HCT116 (cell line): ENCODE measurements around the gene SLC22A15. TPM values are rescaled to one million over a fixed set of nuclear protein-coding genes. Genes with fewer than 3 reads are reported as not detected.

Experiments
- ATAC-seq: fragments of 200-7000 bp; cut with Tn5 transposase; 2 replicates; pipeline ENCODE4 v1.9.1; 2020; ENCODE audit warnings: mild to moderate bottlenecking, moderate library complexity
- BruUV-seq: library from RNA; stranded (reverse); fragments of 400-500 nt; replicated peaks from 2 replicates; lab custom pipeline; 2021; lab: Mats Ljungman, UMichigan
- CTCF ChIA-PET: fragments of 300-600 bp; sonication (Branson Sonifier 250); formaldehyde crosslinking; loops from one replicate; lab custom pipeline; 2021; ENCODE audit warnings: antibody characterized with exemption; lab: Charles Lee
- POLR2A ChIA-PET: fragments of 300-600, 350-600 bp; sonication (Branson Sonifier 250); formaldehyde crosslinking; loops from one replicate; lab custom pipeline; 2021; ENCODE audit warnings: antibody characterized with exemption; lab: Charles Lee
- RAD21 ChIA-PET, 2 experiments: fragments of 300-600 bp; sonication (Branson Sonifier 250); formaldehyde crosslinking; loops; one replicate each; lab custom pipeline; 2023; ENCODE audit warnings: low total read pairs in 2 of 2; ENCODE audit not compliant: uncharacterized antibody in 2 of 2, unreplicated experiment in 2 of 2, low non-redundant PET in 1 of 2; lab: Charles Lee
- DNase-seq: peaks from one replicate; pipeline ENCODE4 v3.0.0-alpha.2; 2010; ENCODE audit warnings: low read depth, low spot score
- H2AFZ ChIP-seq: fragments of 200-600 bp; shearing (Covaris generic), sonication (generic); 2 replicates; pipeline ENCODE4 v1.6.1; 2017; ENCODE audit warnings: low read depth, mixed run types, mixed read lengths, antibody characterized with exemption, low read length; ENCODE audit not compliant: poor library complexity, severe bottlenecking
- H3K27ac ChIP-seq: 2 replicates; pipeline ENCODE4 v1.5.1; 2012; ENCODE audit warnings: low read depth, low read length
- H3K27me3 ChIP-seq: fragments of 200-600 bp; sonication (generic); 2 replicates; pipeline ENCODE4 v1.6.1; 2016; ENCODE audit warnings: mixed run types, low read length, mixed read lengths; ENCODE audit not compliant: insufficient read depth
- H3K36me3 ChIP-seq, 2 experiments: fragments of 200-500 bp in 1 of 2; fragments of 200-600 bp in 1 of 2; sonication (Bioruptor generic) in 1 of 2; sonication (generic) in 1 of 2; 2 replicates each; pipeline versions ENCODE4 v1.5.1 to v1.6.1; 2014 to 2016; ENCODE audit warnings: low read length in 2 of 2, inconsistent platforms in 1 of 2, mixed read lengths in 1 of 2, mixed run types in 1 of 2; ENCODE audit not compliant: insufficient read depth in 2 of 2, control insufficient read depth in 1 of 2
- H3K4me1 ChIP-seq, 2 experiments: fragments of 200-600 bp in 1 of 2; sonication (generic) in 1 of 2; 2 replicates each; pipeline versions ENCODE4 v1.5.1 to v1.6.1; 2012 to 2017; ENCODE audit warnings: low read length in 2 of 2, inconsistent platforms in 1 of 2, mild to moderate bottlenecking in 1 of 2, mixed read lengths in 1 of 2, mixed run types in 1 of 2, moderate library complexity in 1 of 2; ENCODE audit not compliant: insufficient read depth in 2 of 2, control insufficient read depth in 1 of 2
- H3K4me2 ChIP-seq: fragments of 200-600 bp; sonication (generic); 2 replicates; pipeline ENCODE4 v1.6.1; 2017; ENCODE audit warnings: mixed run types, low read length, mixed read lengths
- H3K4me3 ChIP-seq, 2 experiments: fragments of 200-600 bp in 1 of 2; sonication (generic) in 1 of 2; replicated peaks in 1 of 2; 2 replicates each; pipeline ENCODE4 v1.5.1; 2011 to 2016; ENCODE audit warnings: low read length in 2 of 2, control low read depth in 1 of 2, low read depth in 1 of 2, mild to moderate bottlenecking in 1 of 2, mixed read lengths in 1 of 2, mixed run types in 1 of 2
- H3K79me2 ChIP-seq: fragments of 200-600 bp; sonication (generic); 2 replicates; pipeline ENCODE4 v1.6.1; 2017; ENCODE audit warnings: mild to moderate bottlenecking, mixed run types, low read length, moderate library complexity, mixed read lengths; ENCODE audit not compliant: insufficient read depth
- H3K9ac ChIP-seq: fragments of 200-600 bp; sonication (generic); 2 replicates; pipeline ENCODE4 v1.6.1; 2016; ENCODE audit warnings: low read length, mixed read lengths
- H3K9me2 ChIP-seq: fragments of 200-600 bp; sonication (generic), shearing (Covaris generic); 2 replicates; pipeline ENCODE4 v1.6.1; 2017; ENCODE audit warnings: mixed run types, mild to moderate bottlenecking, moderate library complexity; ENCODE audit not compliant: insufficient read depth
- H3K9me3 ChIP-seq, 2 experiments: fragments of 200-500 bp in 1 of 2; fragments of 200-600 bp in 1 of 2; sonication (Bioruptor generic) in 1 of 2; sonication (generic) in 1 of 2; 2 replicates each; pipeline ENCODE4 v1.6.1; 2014 to 2017; ENCODE audit warnings: low read length in 2 of 2, mixed read lengths in 2 of 2, inconsistent platforms in 1 of 2, low read depth in 1 of 2, mild to moderate bottlenecking in 1 of 2, mixed run types in 1 of 2, moderate library complexity in 1 of 2; ENCODE audit not compliant: control insufficient read depth in 1 of 2, insufficient read depth in 1 of 2
- H4K20me1 ChIP-seq: fragments of 200-600 bp; sonication (generic), shearing (Covaris generic); 2 replicates; pipeline ENCODE4 v1.6.1; 2017; ENCODE audit warnings: mixed run types, mild to moderate bottlenecking, moderate library complexity; ENCODE audit not compliant: insufficient read depth
- CEBPB ChIP-seq: IDR thresholded peaks from 2 replicates; pipeline ENCODE4 v1.6.1; 2012; ENCODE audit warnings: low read depth
- EGR1 ChIP-seq: IDR thresholded peaks from 2 replicates; pipeline ENCODE4 v1.6.1; 2012; ENCODE audit warnings: low read depth
- ELF1 ChIP-seq: IDR thresholded peaks from 2 replicates; pipeline ENCODE4 v1.6.1; 2012; ENCODE audit warnings: low read depth, borderline replicate concordance
- EZH2 ChIP-seq: fragments of 200-600 bp; sonication (generic); IDR thresholded peaks from 2 replicates; pipeline ENCODE4 v1.6.1; 2017; ENCODE audit warnings: antibody characterized with exemption, mixed run types
- FOSL1 ChIP-seq: IDR thresholded peaks from 2 replicates; pipeline ENCODE4 v1.6.1; 2012; ENCODE audit warnings: low read depth
- JUND ChIP-seq: IDR thresholded peaks from 2 replicates; pipeline ENCODE4 v1.6.1; 2012
- POLR2A ChIP-seq: IDR thresholded peaks from 2 replicates; pipeline ENCODE4 v1.7.0; 2011; ENCODE audit warnings: borderline replicate concordance; ENCODE audit not compliant: insufficient read depth, insufficient read length; ENCODE audit errors: extremely low read depth
- POLR2AphosphoS5 ChIP-seq: IDR thresholded peaks from 2 replicates; pipeline ENCODE4 v1.6.1; 2011; ENCODE audit warnings: mild to moderate bottlenecking, low read depth, low read length, moderate library complexity
- SIN3A ChIP-seq: IDR thresholded peaks from 2 replicates; pipeline ENCODE4 v1.6.1; 2012; ENCODE audit warnings: low read depth
- SP1 ChIP-seq: IDR thresholded peaks from 2 replicates; pipeline ENCODE4 v1.6.1; 2012; ENCODE audit warnings: low read depth
- YY1 ChIP-seq: IDR thresholded peaks from 2 replicates; pipeline ENCODE4 v1.6.1; 2011; ENCODE audit warnings: low read length, low read depth, moderate library complexity, mild to moderate bottlenecking; ENCODE audit not compliant: insufficient replicate concordance; ENCODE audit errors: extremely low read depth
- ZFX ChIP-seq: fragments of 450-650 bp; IDR thresholded peaks from 2 replicates; pipeline ENCODE4 v1.6.1; 2017
- ZNF274 ChIP-seq: fragments of 200-500 bp; sonication (Bioruptor generic); IDR thresholded peaks from 2 replicates; pipeline ENCODE4 v1.6.1; 2014; ENCODE audit warnings: mild to moderate bottlenecking, low read depth, low read length, inconsistent platforms
- intact Hi-C: fragments of 100-400 bp; cut with micrococcal nuclease; formaldehyde crosslinking; loops from 2 replicates; pipeline ENCODE4 v1.10.0; 2022
- total RNA-seq: library from RNA; stranded (reverse); gene quantifications from one replicate; pipeline ENCODE4 v1.2.1, GENCODE V29; 2021; ENCODE audit not compliant: unreplicated experiment
- TF ChIP-seq, protein P1 (sequence below): IDR thresholded peaks from 2 replicates; pipeline ENCODE4 v1.6.1; 2012; ENCODE audit warnings: low read depth
- TF ChIP-seq, protein P2 (sequence below): IDR thresholded peaks from 2 replicates; pipeline ENCODE4 v1.6.1; 2012
- TF ChIP-seq, protein P3 (sequence below), 3 experiments: fragments of 200-600 bp in 1 of 3; sonication (generic) in 1 of 3; IDR thresholded peaks in 2 of 3; conservative IDR thresholded peaks in 1 of 3; 2 replicates each; pipeline ENCODE4 v1.5.1; 2012 to 2017; ENCODE audit warnings: low read depth in 2 of 3, low read length in 2 of 3, antibody characterized with exemption in 1 of 3, borderline replicate concordance in 1 of 3, control low read depth in 1 of 3, mild to moderate bottlenecking in 1 of 3, mixed read lengths in 1 of 3, mixed run types in 1 of 3, moderate library complexity in 1 of 3; ENCODE audit not compliant: insufficient read depth in 1 of 3
- TF ChIP-seq, protein P4 (sequence below): IDR thresholded peaks from 2 replicates; pipeline ENCODE4 v1.6.1; 2011; ENCODE audit warnings: mild to moderate bottlenecking, low read length, moderate library complexity; ENCODE audit not compliant: insufficient replicate concordance; ENCODE audit errors: extremely low read depth

SLC22A15 gene
- total RNA-seq, 1 experiment from 2014 or later, result 3.1 TPM

DNA sequence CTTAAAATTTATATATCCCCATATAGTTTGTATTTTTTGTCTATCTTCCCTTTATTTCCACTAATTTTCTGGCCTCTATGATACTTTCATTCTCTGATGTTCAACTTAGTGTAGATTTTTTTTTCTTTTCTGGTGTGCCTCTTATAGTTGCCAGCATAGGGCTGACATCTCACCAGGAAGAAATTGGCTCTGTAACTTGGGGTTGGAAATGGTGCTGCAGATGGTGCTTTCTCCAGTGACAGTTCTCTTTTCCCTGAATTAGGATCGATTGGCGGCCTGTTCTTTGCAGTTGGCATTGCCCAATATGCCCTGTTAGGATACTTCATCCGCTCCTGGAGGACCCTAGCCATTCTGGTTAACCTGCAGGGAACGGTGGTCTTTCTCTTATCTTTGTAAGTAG is 50.3 kb downstream of the SLC22A15 start:
- CTCF ChIA-PET, result no interaction called here
- Histone ChIP-seq H3K9me3 (no peaks in the 10 kb centered on the region), H3K79me2 (no peaks in the 10 kb centered on the region), H3K4me3 (no peak overlapping the region), H3K9ac (no peak overlapping the region), H3K9me2 (no peaks in the 10 kb centered on the region), H2AFZ (no peak overlapping the region), H4K20me1 (no peaks in the 10 kb centered on the region), H3K27ac (no peak overlapping the region), H3K27me3 (no peaks in the 10 kb centered on the region), H3K4me1 (no peaks in the 10 kb centered on the region), H3K36me3 (no peaks in the 10 kb centered on the region; a peak in 1 of 4 replicates), H3K4me2 (no peak overlapping the region)
- POLR2A ChIA-PET, result no interaction called here
- no TSS peak for BruUV-seq
- intact Hi-C loops, result no loop called here
- ATAC-seq, result no peak
- RAD21 ChIA-PET, result no interaction called here
- TF ChIP-seq EGR1, result no peak
- TF ChIP-seq, protein P1, sequence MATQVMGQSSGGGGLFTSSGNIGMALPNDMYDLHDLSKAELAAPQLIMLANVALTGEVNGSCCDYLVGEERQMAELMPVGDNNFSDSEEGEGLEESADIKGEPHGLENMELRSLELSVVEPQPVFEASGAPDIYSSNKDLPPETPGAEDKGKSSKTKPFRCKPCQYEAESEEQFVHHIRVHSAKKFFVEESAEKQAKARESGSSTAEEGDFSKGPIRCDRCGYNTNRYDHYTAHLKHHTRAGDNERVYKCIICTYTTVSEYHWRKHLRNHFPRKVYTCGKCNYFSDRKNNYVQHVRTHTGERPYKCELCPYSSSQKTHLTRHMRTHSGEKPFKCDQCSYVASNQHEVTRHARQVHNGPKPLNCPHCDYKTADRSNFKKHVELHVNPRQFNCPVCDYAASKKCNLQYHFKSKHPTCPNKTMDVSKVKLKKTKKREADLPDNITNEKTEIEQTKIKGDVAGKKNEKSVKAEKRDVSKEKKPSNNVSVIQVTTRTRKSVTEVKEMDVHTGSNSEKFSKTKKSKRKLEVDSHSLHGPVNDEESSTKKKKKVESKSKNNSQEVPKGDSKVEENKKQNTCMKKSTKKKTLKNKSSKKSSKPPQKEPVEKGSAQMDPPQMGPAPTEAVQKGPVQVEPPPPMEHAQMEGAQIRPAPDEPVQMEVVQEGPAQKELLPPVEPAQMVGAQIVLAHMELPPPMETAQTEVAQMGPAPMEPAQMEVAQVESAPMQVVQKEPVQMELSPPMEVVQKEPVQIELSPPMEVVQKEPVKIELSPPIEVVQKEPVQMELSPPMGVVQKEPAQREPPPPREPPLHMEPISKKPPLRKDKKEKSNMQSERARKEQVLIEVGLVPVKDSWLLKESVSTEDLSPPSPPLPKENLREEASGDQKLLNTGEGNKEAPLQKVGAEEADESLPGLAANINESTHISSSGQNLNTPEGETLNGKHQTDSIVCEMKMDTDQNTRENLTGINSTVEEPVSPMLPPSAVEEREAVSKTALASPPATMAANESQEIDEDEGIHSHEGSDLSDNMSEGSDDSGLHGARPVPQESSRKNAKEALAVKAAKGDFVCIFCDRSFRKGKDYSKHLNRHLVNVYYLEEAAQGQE, result no peak
- no peak for TF ChIP-seq SP1
- TF ChIP-seq ZNF274, result no peak
- TF ChIP-seq, protein P2, sequence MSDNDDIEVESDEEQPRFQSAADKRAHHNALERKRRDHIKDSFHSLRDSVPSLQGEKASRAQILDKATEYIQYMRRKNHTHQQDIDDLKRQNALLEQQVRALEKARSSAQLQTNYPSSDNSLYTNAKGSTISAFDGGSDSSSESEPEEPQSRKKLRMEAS, result no peak
- TF ChIP-seq YY1, result no peak
- TF ChIP-seq EZH2, result no peak
- TF ChIP-seq ZFX, result no peak
- no peak for TF ChIP-seq POLR2AphosphoS5
- no peak for TF ChIP-seq SIN3A
- no peak for TF ChIP-seq POLR2A
- TF ChIP-seq, protein P3, sequence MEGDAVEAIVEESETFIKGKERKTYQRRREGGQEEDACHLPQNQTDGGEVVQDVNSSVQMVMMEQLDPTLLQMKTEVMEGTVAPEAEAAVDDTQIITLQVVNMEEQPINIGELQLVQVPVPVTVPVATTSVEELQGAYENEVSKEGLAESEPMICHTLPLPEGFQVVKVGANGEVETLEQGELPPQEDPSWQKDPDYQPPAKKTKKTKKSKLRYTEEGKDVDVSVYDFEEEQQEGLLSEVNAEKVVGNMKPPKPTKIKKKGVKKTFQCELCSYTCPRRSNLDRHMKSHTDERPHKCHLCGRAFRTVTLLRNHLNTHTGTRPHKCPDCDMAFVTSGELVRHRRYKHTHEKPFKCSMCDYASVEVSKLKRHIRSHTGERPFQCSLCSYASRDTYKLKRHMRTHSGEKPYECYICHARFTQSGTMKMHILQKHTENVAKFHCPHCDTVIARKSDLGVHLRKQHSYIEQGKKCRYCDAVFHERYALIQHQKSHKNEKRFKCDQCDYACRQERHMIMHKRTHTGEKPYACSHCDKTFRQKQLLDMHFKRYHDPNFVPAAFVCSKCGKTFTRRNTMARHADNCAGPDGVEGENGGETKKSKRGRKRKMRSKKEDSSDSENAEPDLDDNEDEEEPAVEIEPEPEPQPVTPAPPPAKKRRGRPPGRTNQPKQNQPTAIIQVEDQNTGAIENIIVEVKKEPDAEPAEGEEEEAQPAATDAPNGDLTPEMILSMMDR (IDR thresholded peaks at IDR 0.05 in 2 of 3, conservative IDR thresholded peaks at IDR 0.05 in 1 of 3; ENCODE audit: borderline replicate concordance in 1 of 3, insufficient read depth in 1 of 3, low read depth in 2 of 3, low read length in 2 of 3), result no peak
- TF ChIP-seq JUND, result no peak
- no peak for TF ChIP-seq FOSL1
- TF ChIP-seq CEBPB, result no peak
- TF ChIP-seq, protein P4, sequence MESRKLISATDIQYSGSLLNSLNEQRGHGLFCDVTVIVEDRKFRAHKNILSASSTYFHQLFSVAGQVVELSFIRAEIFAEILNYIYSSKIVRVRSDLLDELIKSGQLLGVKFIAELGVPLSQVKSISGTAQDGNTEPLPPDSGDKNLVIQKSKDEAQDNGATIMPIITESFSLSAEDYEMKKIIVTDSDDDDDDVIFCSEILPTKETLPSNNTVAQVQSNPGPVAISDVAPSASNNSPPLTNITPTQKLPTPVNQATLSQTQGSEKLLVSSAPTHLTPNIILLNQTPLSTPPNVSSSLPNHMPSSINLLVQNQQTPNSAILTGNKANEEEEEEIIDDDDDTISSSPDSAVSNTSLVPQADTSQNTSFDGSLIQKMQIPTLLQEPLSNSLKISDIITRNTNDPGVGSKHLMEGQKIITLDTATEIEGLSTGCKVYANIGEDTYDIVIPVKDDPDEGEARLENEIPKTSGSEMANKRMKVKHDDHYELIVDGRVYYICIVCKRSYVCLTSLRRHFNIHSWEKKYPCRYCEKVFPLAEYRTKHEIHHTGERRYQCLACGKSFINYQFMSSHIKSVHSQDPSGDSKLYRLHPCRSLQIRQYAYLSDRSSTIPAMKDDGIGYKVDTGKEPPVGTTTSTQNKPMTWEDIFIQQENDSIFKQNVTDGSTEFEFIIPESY, result no peak
- TF ChIP-seq ELF1, result no peak
- DNase-seq, result no peak
